Fibroblast of mammary gland (primary cell): ENCODE measurements around the gene GSE1.

ENCODE experiments used
- DNase-seq: peaks from one replicate; pipeline ENCODE4 v3.0.0-alpha.2; 2010; ENCODE audit warnings: low read depth
- H3K4me3 ChIP-seq: 2 replicates; pipeline ENCODE4 v1.5.1; 2011; ENCODE audit warnings: low read depth, mild to moderate bottlenecking, low read length, moderate library complexity; ENCODE audit not compliant: control insufficient read depth
- CTCF ChIP-seq: conservative IDR thresholded peaks from 2 replicates; pipeline ENCODE4 v1.5.1; 2011; ENCODE audit warnings: low read depth, low read length, inconsistent platforms; ENCODE audit not compliant: control insufficient read depth, insufficient read depth

GSE1 gene

GRCh38 chr16:85637808-85638647 is 24.9 kb downstream of the GSE1 start:
- DNase-seq = no peak
- H3K4me3 ChIP-seq = no peak overlapping the region
- no peak for TF ChIP-seq CTCF

DNA sequence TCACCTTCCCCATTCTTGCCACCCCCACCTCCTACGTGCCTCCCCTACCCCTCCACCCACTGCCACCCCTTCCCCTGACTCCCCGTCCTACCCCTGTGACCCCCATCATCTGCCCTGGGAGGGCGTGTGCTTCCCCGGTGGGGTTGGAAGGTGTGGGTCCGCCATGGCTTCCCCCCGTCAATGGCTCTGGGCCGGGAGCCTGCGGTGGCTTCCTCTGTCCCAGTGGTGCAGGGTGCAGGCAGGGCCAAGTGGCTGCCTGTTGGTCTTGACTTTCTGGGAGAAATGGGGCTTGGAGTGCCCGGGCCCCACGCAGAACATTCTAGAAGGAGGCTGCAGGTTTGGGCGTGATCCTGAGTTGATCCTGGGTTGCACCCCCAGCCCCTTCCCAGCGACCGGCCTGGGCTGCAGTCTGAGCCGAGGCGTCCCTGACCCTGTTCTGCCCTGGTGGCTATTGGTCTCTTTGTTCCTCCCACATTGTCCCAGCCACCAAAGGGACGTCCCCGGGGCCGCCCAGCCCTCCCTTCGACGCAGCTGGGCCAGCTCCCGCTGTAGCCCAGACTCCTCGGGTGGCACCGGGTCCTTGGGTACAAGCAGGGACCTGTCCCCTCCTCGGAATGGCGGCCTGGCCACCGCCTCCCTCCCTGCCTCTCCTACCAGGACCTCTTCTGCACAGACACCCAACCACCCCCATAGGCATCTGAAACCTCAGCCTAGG is 25.7 kb downstream of the GSE1 start:
- no peak for TF ChIP-seq CTCF
- no peak overlapping the region for H3K4me3 ChIP-seq
- DNase-seq = no peak

DNA sequence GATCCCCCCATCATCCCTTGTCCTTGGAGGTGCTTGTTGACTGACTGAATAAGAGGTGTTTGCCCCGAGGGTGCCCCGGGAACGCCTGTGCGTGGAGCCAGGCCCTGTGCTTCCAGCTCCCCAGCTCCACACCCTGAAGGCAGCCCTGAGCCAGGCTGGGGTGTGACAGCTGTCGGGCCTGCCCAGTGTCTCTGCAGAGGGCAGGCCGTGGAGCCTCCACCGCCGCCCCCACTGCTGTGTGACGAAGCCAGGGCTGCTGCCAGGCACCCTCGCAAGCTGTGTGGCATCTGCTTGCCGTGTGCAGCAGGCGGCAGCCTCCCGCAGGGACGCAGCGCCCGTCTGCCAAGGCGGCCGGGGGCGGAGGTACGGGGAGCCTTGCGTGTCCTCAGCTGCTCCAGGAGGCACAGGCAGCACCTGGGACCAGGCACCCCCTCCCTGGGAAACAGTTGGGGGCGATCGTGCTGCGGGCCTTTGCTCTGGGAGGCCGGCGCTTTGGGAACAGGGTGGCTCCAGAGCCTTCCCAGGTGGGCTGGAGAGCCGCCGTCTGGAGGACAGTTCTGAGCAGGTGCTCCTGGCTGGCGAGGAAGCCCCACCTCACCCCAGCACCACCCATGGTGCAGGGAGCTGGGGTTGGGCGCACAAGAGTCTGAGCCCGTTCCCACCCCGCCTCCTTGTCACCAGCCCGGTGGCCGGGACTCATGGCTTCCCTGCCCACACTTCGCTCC is 26.6 kb downstream of the GSE1 start:
- DNase-seq = no peak
- H3K4me3 ChIP-seq = no peak overlapping the region
- TF ChIP-seq CTCF = no peak

- DNase-seq = no peak
- TF ChIP-seq CTCF = no peak
- H3K4me3 ChIP-seq = no peak overlapping the region
These were observed 27.1 kb downstream of the GSE1 start for GRCh38 chr16:85640254-85640558.

DNA sequence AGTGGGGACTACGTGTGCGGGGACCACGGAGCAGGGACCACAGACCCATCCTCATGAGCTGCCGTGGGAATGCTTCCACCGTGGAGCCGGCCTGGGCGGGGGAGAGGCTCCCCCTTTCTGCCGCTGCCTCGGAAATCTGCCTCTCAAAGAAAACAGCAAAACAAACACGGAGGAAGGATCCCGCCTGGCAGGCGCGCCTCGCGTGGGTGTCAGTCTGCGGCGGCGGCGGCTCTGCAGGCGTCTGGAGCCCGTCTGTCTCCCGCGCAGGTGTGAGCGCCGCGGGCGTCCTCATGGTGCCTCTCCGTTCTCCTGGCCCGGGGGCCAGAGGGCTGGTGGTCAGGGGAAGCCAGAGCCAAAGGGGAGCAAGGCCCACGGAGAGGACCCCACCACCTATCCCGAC is 27.5 kb downstream of the GSE1 start:
- DNase-seq = no peak
- TF ChIP-seq CTCF = no peak
- H3K4me3 ChIP-seq = no peak overlapping the region

DNA sequence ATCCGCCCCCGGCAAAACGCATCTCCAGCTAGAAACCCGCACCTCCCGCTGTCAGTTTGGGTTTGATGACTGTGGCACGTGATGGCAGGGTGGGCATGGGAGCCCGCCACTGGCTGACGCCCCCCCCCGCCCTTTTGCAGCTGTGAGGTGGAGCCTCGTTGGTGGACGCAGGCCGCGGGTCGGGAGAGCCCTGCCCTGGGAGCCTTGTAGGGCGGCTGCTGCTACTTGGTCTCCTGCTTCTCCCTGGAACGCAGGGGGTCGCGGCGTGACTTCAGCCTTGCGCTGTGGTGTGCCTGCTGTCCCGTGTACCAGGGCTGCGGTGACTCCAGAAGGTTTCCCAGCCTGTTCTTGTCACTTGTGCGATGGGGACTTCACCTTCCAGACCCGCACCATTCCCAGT is 28.2 kb downstream of the GSE1 start:
- H3K4me3 ChIP-seq = no peak overlapping the region
- no peak for DNase-seq
- no peak for TF ChIP-seq CTCF
